Adrenal gland (tissue), 5 donors: ENCODE results near the gene SLC26A4.

Source experiments
- POLR2A ChIP-seq, 2 donors: fragments of 450-650 bp; IDR thresholded peaks; one replicate each; pipeline ENCODE4 v1.6.1; 2017; ENCODE audit warnings: antibody characterized with exemption in 2 of 2, mild to moderate bottlenecking in 2 of 2, moderate library complexity in 1 of 2
- TF ChIP-seq, protein P1 (sequence below), 6 experiments: fragments of 450-650 bp in 4 of 6; fragments of 200-600 bp in 2 of 6; sonication (generic) in 1 of 6; IDR thresholded peaks; 1 replicate in 5 of 6; 2 replicates in 1 of 6; pipeline versions ENCODE4 v1.5.1 to v1.8.0; 2016 to 2021; ENCODE audit warnings: antibody characterized with exemption in 6 of 6, mild to moderate bottlenecking in 2 of 6, moderate library complexity in 1 of 6
- donor health status: DM: no; HTN: no; CAD: no.

DNA sequence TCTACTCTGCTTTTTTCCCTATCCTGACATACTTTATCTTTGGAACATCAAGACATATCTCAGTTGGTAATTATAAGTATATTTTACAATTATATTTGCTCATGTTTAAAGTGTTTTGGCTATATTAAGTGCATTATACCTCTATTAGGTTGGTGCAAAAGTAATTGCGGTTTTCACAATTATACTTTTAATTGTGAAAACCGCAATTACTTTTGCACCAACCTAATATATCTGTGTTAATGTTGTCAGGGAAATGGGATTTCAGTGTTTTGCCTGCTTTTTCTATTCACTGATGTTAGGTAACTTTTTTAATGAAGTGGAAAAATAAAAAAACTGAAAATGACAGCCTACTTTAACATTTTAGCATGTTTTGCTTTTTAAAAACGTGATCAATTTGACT is 11.6 kb downstream of the SLC26A4 start:
- TF ChIP-seq, protein P1, sequence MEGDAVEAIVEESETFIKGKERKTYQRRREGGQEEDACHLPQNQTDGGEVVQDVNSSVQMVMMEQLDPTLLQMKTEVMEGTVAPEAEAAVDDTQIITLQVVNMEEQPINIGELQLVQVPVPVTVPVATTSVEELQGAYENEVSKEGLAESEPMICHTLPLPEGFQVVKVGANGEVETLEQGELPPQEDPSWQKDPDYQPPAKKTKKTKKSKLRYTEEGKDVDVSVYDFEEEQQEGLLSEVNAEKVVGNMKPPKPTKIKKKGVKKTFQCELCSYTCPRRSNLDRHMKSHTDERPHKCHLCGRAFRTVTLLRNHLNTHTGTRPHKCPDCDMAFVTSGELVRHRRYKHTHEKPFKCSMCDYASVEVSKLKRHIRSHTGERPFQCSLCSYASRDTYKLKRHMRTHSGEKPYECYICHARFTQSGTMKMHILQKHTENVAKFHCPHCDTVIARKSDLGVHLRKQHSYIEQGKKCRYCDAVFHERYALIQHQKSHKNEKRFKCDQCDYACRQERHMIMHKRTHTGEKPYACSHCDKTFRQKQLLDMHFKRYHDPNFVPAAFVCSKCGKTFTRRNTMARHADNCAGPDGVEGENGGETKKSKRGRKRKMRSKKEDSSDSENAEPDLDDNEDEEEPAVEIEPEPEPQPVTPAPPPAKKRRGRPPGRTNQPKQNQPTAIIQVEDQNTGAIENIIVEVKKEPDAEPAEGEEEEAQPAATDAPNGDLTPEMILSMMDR (IDR thresholded peaks at IDR 0.05) = no peak
- TF ChIP-seq POLR2A (IDR thresholded peaks at IDR 0.05) = no peak
